Amygdala (tissue), 56 donors: ENCODE data around the gene FOXA1.

Source experiments
- DNase-seq, 56 donors: peaks; one replicate each; lab custom pipeline; 2025; lab: John Stamatoyannopoulos, UW

FOXA1 gene

DNA sequence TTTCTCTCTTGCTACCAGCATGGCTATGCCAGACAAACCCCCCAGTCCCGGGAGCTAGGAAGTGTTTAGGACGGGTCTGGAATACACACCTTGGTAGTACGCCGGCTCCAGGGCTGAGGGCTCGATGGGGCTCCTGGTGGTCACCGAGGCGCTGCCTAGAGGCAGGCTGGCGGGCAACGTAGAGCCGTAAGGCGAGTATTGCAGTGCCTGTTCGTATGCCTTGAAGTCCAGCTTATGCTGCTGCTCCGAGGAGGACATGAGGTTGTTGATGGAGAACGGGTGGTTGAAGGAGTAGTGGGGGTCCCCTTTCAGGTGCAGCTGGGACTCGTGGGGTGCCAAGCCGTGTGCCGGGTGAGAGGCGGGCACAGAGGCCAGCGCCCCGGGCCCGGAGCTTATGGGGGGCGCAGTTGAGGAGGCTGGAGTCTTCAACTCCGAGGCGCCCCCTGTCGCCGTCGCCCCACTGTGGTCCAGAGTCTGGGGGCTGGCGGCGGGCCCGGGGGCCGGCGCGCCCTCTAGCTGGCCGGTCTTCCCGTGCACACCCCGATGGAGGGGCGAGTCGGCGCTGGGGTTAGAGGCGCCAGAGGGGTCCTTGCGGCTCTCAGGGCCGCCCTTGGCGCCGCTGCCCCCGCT lies 3.6 kb downstream of the FOXA1 start:
- DNase-seq = no peak

DNA sequence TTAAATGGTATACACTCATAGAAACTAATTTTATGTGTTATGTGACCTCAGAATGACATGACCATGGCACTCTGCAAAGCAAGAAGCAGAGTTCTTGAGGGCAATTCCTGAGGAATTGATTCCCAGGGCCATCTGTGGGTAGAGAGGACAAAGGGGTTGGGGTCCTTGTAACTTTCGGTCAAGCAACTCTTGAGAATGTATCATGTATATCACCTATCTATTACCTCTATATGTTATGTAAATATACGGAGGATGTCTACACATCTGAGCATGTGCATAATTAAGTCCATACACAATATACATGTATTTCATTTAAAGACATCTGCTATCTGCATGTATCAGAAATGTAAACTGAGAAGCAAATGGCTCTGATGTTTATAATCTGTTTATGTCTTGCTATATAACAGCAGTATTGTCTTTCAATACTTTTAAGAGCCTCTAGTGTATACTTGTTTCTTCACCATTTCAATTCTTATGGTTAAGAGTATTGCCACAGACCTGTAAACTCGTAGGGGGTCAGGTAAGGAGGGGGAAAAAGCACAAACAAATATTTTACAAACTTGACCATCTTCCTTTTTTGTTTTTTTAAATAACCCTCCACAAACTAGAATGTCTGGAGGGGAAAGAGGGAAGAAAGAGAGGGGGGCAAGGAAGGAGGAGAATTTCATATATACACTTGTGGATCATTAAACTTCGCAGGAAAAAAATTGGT lies 4.5 kb downstream of the FOXA1 start:
- DNase-seq = no peak

GRCh38 chr14:37589715-37590427 lies 5.2 kb downstream of the FOXA1 start:
- no peak for DNase-seq

GRCh38 chr14:37588956-37589714 lies 5.9 kb downstream of the FOXA1 start:
- DNase-seq = no peak

GRCh38 chr14:37588667-37588955 lies 6.4 kb downstream of the FOXA1 start:
- DNase-seq = no peak

DNA sequence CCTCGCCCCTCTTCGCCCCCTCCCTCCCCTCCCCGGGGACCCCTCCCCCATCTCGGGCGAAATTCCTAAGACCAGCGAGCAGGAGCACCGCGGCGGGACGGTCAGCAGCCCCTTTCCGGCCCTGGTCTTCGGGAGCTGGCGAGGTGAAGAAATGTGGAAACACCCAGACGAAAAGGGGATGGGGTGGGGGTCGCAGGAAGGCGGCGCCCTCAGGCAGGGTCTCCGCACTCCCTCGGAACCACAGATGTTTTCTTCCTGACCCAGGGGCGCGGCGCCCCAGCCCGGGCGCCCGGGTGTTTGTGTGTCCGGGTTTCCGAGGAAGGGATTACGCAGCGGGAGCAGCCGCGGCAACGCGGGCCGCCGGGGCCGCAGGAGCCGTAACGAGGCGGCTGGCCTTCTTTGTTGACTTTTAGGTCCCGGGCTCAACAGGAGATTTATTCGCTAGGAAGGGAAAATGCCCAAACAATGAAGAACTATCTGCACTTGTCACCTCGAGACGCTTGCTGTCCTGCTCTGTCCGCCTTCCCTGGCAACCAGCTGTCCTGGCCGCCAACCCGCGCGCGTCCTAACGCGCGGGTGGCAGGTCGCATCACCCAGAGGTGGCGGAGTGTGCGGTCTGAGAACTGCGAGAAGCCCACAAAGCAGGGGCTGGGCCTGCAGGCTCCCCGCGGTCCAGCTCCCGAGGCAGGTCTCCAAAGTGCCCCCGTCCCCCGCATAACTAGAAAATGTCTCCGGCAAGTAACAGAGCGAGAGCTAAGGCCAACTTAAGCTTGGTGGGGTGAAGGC lies 7.0 kb downstream of the FOXA1 start:
- no peak for DNase-seq

- DNase-seq = no peak
These were observed 7.8 kb downstream of the FOXA1 start for GRCh38 chr14:37587131-37587803.

- no peak for DNase-seq
These were observed 8.3 kb downstream of the FOXA1 start for GRCh38 chr14:37586797-37587130.

DNA sequence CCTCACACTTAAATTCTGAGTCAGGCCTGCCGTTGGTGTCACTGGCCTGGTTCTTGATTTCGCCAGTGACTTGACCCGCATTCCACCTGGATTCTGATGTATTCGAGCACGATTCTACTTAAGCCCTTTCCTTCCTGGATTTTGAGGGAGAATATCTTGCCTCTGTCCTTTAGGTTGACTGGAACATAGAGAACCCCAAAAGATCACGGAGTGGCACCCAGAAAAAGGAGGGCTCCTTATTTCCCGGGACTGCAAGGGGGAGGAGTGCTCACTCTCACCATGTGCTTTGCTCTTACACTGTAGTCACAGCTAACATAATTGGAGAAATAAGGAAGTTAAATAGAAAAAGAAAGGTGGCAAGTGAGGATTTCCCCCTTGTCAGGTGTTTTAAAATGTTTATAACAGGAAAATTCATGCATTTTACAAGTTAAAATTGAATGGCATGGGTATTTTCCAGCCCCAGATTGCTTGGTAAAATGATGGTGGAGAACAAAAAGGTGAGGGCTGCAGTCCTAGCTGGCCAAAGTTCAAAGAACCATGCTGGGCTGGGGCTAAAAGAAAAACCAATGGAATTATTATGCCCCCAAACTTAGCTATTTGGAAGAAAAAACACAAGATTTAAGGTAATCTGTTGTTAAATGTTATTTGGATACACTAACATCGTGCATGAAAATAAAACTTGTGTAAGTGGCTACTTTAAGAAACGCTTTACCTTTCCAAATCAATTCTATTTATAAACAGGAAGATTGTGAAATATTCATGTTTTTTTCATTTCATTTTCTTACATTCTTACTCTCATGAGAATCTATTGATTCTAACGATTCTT lies 8.9 kb downstream of the FOXA1 start:
- DNase-seq = no peak

DNA sequence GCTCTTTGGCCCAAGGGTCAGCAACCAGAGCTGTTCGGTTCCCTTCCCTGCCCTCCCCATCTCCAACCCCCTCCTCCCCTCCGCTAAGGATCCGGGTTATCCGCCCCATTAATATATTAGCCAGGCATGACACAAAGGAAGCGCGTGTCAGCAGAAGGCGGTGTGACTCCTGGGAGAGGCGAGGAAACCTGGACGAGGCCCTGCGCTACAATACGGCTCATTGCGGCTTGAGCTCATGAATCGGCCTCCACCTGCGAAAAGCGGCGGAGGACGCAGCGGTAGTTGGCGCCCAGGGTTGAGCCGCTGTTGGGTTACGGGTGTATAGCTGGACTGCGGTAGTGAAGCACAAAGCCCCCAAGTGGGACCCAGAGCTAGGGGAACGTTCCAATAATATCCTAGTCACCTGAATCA lies 9.9 kb downstream of the FOXA1 start:
- DNase-seq = no peak

- no peak for DNase-seq
These were observed 10.6 kb downstream of the FOXA1 start for GRCh38 chr14:37584211-37585100.

GRCh38 chr14:37583358-37584210 lies 11.5 kb downstream of the FOXA1 start:
- no peak for DNase-seq

GRCh38 chr14:37580146-37580545 lies 14.9 kb downstream of the FOXA1 start:
- no peak for DNase-seq

- DNase-seq = no peak
These were observed 15.8 kb downstream of the FOXA1 start for GRCh38 chr14:37579274-37579673.

- DNase-seq = no peak
These were observed 21.7 kb downstream of the FOXA1 start for GRCh38 chr14:37573356-37573755.

- DNase-seq = no peak
These were observed 23.7 kb downstream of the FOXA1 start for GRCh38 chr14:37571391-37571790.

DNA sequence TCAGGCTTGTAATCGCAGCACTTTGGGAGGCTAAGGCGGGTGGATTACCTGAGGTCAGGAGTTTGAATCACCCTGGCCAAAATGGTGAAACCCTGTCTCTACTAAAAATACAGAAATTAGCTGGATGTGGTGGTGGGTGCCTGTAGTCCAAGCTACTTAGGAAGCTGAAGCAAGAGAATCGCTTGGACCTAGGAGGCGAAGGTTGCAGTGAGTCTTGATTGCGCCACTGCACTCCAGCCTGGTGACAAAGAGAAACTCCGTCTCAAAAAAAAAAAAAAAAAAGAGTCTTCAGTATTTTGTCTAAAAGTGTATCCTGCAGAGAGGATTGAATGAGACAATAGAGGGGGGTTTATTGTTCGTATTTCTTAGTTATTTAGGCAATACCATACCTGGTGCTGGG lies 25.3 kb downstream of the FOXA1 start:
- no peak for DNase-seq
